ENCODE data around the gene USP48. TPM values are rescaled to one million over a fixed set of nuclear protein-coding genes. Genes with fewer than 3 reads are reported as not detected.

The USP48 gene
- total RNA-seq, 4 donors from 2014 or later = 39.2 to 83.1 (median 51.5) TPM

GRCh38 chr1:21824926-21825325, 42.0 kb upstream of the USP48 start:
- Histone ChIP-seq H3K36me3 (peaks cover 0 to 96% of the 10 kb centered on the region in 2 donors), H3K4me1 (no peaks in the 10 kb centered on the region), H3K4me3 (no peak overlapping the region), H3K27me3 (no peaks in the 10 kb centered on the region), H3K27ac (peak overlapping the region in 1 of 4 donors; percentile 51), H3K9me3 (no peaks in the 10 kb centered on the region)
- WGBS, 2 donors (ENCODE audit: low coverage in 1 of 2) = 60 to 85% methylated on average over 2 of the region's 2 CpGs
- ATAC-seq = no peak
- no peak for TF ChIP-seq POLR2AphosphoS5 (IDR thresholded peaks at IDR 0.05)
- TF ChIP-seq CTCF (IDR thresholded peaks at IDR 0.05) = no peak
- no peak for TF ChIP-seq POLR2A (IDR thresholded peaks at IDR 0.05)
- TF ChIP-seq EP300 (IDR thresholded peaks at IDR 0.05) = no peak

GRCh38 chr1:21823980-21824702, 41.2 kb upstream of the USP48 start:
- Histone ChIP-seq H3K27ac (peak overlapping the region in 3 of 4 donors; percentile 19 to 51 (median 24)), H3K27me3 (no peaks in the 10 kb centered on the region), H3K36me3 (peaks cover 0 to 88% of the 10 kb centered on the region in 2 donors), H3K9me3 (no peaks in the 10 kb centered on the region), H3K4me1 (peaks cover 0 to 1% (median 0%) of the 10 kb centered on the region in 3 donors), H3K4me3 (no peak overlapping the region)
- WGBS, 2 donors (ENCODE audit: low coverage in 1 of 2) = 90% methylated on average over 4 of the region's 22 CpGs; no CpG with 5 or more reads in 1 of the 2 donors
- no peak for ATAC-seq
- TF ChIP-seq POLR2A (IDR thresholded peaks at IDR 0.05) (no peak), POLR2AphosphoS5 (IDR thresholded peaks at IDR 0.05) (no peak), CTCF (IDR thresholded peaks at IDR 0.05) (no peak), EP300 (IDR thresholded peaks at IDR 0.05) (no peak)

GRCh38 chr1:21823206-21823979, 40.4 kb upstream of the USP48 start:
- 90% methylated on average over 2 of the region's 44 CpGs; no CpG with 5 or more reads in 1 of the 2 donors for WGBS, 2 donors (ENCODE audit: low coverage in 1 of 2)
- no peak for TF ChIP-seq POLR2A (IDR thresholded peaks at IDR 0.05)
- H3K27ac ChIP-seq = peak overlapping the region in 2 of 4 donors; percentile 19 to 51
- no peaks in the 10 kb centered on the region for H3K27me3 ChIP-seq
- no peak for ATAC-seq
- no peaks in the 10 kb centered on the region for H3K9me3 ChIP-seq
- no peak overlapping the region for H3K4me3 ChIP-seq
- H3K36me3 ChIP-seq = peaks cover 0 to 80% of the 10 kb centered on the region in 2 donors
- H3K4me1 ChIP-seq = peaks cover 0 to 7% (median 0%) of the 10 kb centered on the region in 3 donors

- Histone ChIP-seq H3K36me3 (peaks cover 0 to 70% of the 10 kb centered on the region in 2 donors), H3K27ac (peak overlapping the region in 1 of 4 donors; percentile 32), H3K9me3 (no peaks in the 10 kb centered on the region), H3K27me3 (no peaks in the 10 kb centered on the region), H3K4me1 (peaks cover 0 to 9% (median 0%) of the 10 kb centered on the region in 3 donors), H3K4me3 (no peak overlapping the region)
- WGBS, 2 donors (ENCODE audit: low coverage in 1 of 2) = no CpG with 5 or more reads among the region's 9 CpGs
- ATAC-seq = peak; percentile 14
- TF ChIP-seq POLR2AphosphoS5 (IDR thresholded peaks at IDR 0.05) = no peak
- no peak for TF ChIP-seq EP300 (IDR thresholded peaks at IDR 0.05)
- no peak for TF ChIP-seq CTCF (IDR thresholded peaks at IDR 0.05)
- TF ChIP-seq POLR2A (IDR thresholded peaks at IDR 0.05) = no peak
Measured at GRCh38 chr1:21822349-21822748, 39.4 kb upstream of the USP48 start.

- Histone ChIP-seq H3K27me3 (no peaks in the 10 kb centered on the region), H3K4me3 (no peak overlapping the region), H3K9me3 (no peaks in the 10 kb centered on the region), H3K4me1 (peaks cover 0 to 9% (median 0%) of the 10 kb centered on the region in 3 donors), H3K27ac (peak overlapping the region in 1 of 4 donors; percentile 32), H3K36me3 (peaks cover 0 to 61% of the 10 kb centered on the region in 2 donors)
- no peak for ATAC-seq
- TF ChIP-seq POLR2AphosphoS5 (IDR thresholded peaks at IDR 0.05) (no peak), CTCF (IDR thresholded peaks at IDR 0.05) (no peak), EP300 (IDR thresholded peaks at IDR 0.05) (no peak), POLR2A (IDR thresholded peaks at IDR 0.05) (no peak)
- 60% methylated on average over 1 of the region's 11 CpGs; no CpG with 5 or more reads in 1 of the 2 donors for WGBS, 2 donors (ENCODE audit: low coverage in 1 of 2)
Measured at GRCh38 chr1:21821385-21822019, 38.6 kb upstream of the USP48 start.
